GM23338 (cell line): Measurements from ENCODE around the gene ATP8A2. TPM values are rescaled to one million over a fixed set of nuclear protein-coding genes. Genes with fewer than 3 reads are reported as not detected.

Experiments used
- ATAC-seq: fragments of 200-7000 bp; cut with Tn5 transposase; 3 replicates; pipeline ENCODE4 v1.9.1; 2020
- DNase-seq: peaks from one replicate; pipeline ENCODE4 v3.0.0-alpha.2; 2015; ENCODE audit warnings: low spot score
- H2AFZ ChIP-seq: fragments of 200-600 bp; sonication (generic); 2 replicates; pipeline ENCODE4 v1.8.0; 2016; ENCODE audit warnings: antibody characterized with exemption, mild to moderate bottlenecking, moderate library complexity
- H3F3A ChIP-seq: fragments of 200-600 bp; sonication (generic); replicated peaks from 2 replicates; pipeline ENCODE4 v1.8.0; 2017; ENCODE audit warnings: antibody characterized with exemption, mixed run types, low read depth
- H3K27ac ChIP-seq: fragments of 200-600 bp; sonication (generic); 2 replicates; pipeline ENCODE4 v1.6.1; 2016; ENCODE audit warnings: low read depth
- H3K27me3 ChIP-seq: fragments of 200-600 bp; sonication (generic); 2 replicates; pipeline ENCODE4 v1.8.0; 2016; ENCODE audit warnings: mild to moderate bottlenecking, mixed run types, moderate library complexity; ENCODE audit not compliant: insufficient read depth
- H3K36me3 ChIP-seq: fragments of 200-600 bp; sonication (generic); 2 replicates; pipeline ENCODE4 v1.8.0; 2016; ENCODE audit warnings: mild to moderate bottlenecking; ENCODE audit not compliant: insufficient read depth
- H3K4me1 ChIP-seq: fragments of 200-600 bp; sonication (generic); 2 replicates; pipeline ENCODE4 v1.8.0; 2016; ENCODE audit warnings: mild to moderate bottlenecking, moderate library complexity; ENCODE audit not compliant: insufficient read depth
- H3K4me2 ChIP-seq: fragments of 200-600 bp; sonication (generic); 2 replicates; pipeline ENCODE4 v1.7.1; 2017; ENCODE audit warnings: mixed run types
- H3K4me3 ChIP-seq: fragments of 200-600 bp; sonication (generic); 2 replicates; pipeline ENCODE4 v1.6.1; 2016; ENCODE audit warnings: mixed run types
- H3K79me2 ChIP-seq: fragments of 200-600 bp; sonication (generic); replicated peaks from 2 replicates; pipeline ENCODE4 v1.8.0; 2017; ENCODE audit warnings: mild to moderate bottlenecking; ENCODE audit not compliant: insufficient read depth
- H3K9me2 ChIP-seq: fragments of 200-600 bp; sonication (generic); 2 replicates; pipeline ENCODE4 v1.8.0; 2017; ENCODE audit not compliant: insufficient read depth
- H4K20me1 ChIP-seq: fragments of 200-600 bp; sonication (generic); replicated peaks from 2 replicates; pipeline ENCODE4 v1.8.0; 2017; ENCODE audit warnings: mild to moderate bottlenecking; ENCODE audit not compliant: insufficient read depth
- H3K27ac Mint-ChIP-seq: 2 replicates; pipeline ENCODE4 v1.8.0; 2020; ENCODE audit warnings: inconsistent platforms, mild to moderate bottlenecking, moderate library complexity, mixed read lengths
- H3K27me3 Mint-ChIP-seq: 3 replicates; pipeline ENCODE4 v1.8.0; 2022; ENCODE audit warnings: low read depth, mild to moderate bottlenecking, moderate library complexity, mixed read lengths, inconsistent platforms; ENCODE audit not compliant: insufficient read depth, poor library complexity
- H3K36me3 Mint-ChIP-seq: 3 replicates; pipeline ENCODE4 v1.8.0; 2021; ENCODE audit warnings: low read depth, mild to moderate bottlenecking, inconsistent platforms, moderate library complexity, mixed read lengths
- H3K4me1 Mint-ChIP-seq: 3 replicates; pipeline ENCODE4 v1.8.0; 2020; ENCODE audit warnings: mild to moderate bottlenecking, inconsistent platforms, mixed read lengths
- H3K4me3 Mint-ChIP-seq: 3 replicates; pipeline ENCODE4 v1.8.0; 2021; ENCODE audit warnings: moderate library complexity, mild to moderate bottlenecking, inconsistent platforms, mixed read lengths
- H3K9me3 Mint-ChIP-seq: 3 replicates; pipeline ENCODE4 v1.8.0; 2020; ENCODE audit warnings: moderate library complexity, mild to moderate bottlenecking, inconsistent platforms, mixed read lengths
- CREB1 ChIP-seq: fragments of 250-450 bp; sonication (Bioruptor Pico); IDR thresholded peaks from 2 replicates; pipeline ENCODE4 v1.5.0; 2020; ENCODE audit warnings: low read depth, mild to moderate bottlenecking, moderate library complexity
- EZH2 ChIP-seq: fragments of 200-600 bp; sonication (generic); IDR thresholded peaks from one replicate; pipeline ENCODE4 v1.8.0; 2017; ENCODE audit warnings: antibody characterized with exemption, mild to moderate bottlenecking, low read depth; ENCODE audit not compliant: unreplicated experiment
- NANOG ChIP-seq: IDR thresholded peaks from 2 replicates; pipeline ENCODE4 v1.6.1; 2016; ENCODE audit warnings: antibody characterized with exemption, borderline replicate concordance
- ZNF114 ChIP-seq: fragments of 250-450 bp; sonication (Bioruptor Pico); IDR thresholded peaks from 2 replicates; pipeline ENCODE4 v1.5.0; 2020; ENCODE audit warnings: mild to moderate bottlenecking, moderate library complexity
- ZNF331 ChIP-seq: fragments of 250-450 bp; sonication (Bioruptor Pico); IDR thresholded peaks from 2 replicates; pipeline ENCODE4 v1.5.0; 2020; ENCODE audit warnings: low read depth, mild to moderate bottlenecking, moderate library complexity
- ZNF462 ChIP-seq: fragments of 250-450 bp; sonication (Bioruptor Pico); IDR thresholded peaks from 2 replicates; pipeline ENCODE4 v1.5.0; 2020; ENCODE audit warnings: mild to moderate bottlenecking, moderate library complexity
- polyA plus RNA-seq: library from polyadenylated mRNA; unstranded; fragments of >200 nt; fragmentation: Nextera tagmentation; extraction: Ambion mirVana; gene quantifications from 2 replicates; pipeline ENCODE4 v1.2.1, GENCODE V29; 2016
- total RNA-seq: library from RNA; depleted of rRNA; stranded (reverse); fragments of >200 nt; shearing (Covaris generic); gene quantifications from 2 replicates; pipeline ENCODE4 v1.2.3, GENCODE V29; 2014
- TF ChIP-seq, protein P1 (sequence below), 2 experiments: fragments of 200-600 bp in 1 of 2; sonication (generic) in 1 of 2; conservative IDR thresholded peaks; 2 replicates each; pipeline versions ENCODE4 v1.5.1 to v1.6.1; 2016 to 2017; ENCODE audit warnings: antibody characterized with exemption in 2 of 2, low read depth in 2 of 2, mild to moderate bottlenecking in 2 of 2, moderate library complexity in 1 of 2
- TF ChIP-seq, protein P2 (sequence below): IDR thresholded peaks from one replicate; pipeline ENCODE4 v1.6.1; 2018; ENCODE audit warnings: antibody characterized with exemption; ENCODE audit not compliant: unreplicated experiment

The ATP8A2 gene
- total and polyA plus RNA-seq, 2 experiments from 2014 or later, result 5.7 to 8.8 TPM

- TF ChIP-seq ZNF114 (CRISPR knock-in tag), result no peak
- no peak for TF ChIP-seq ZNF331 (CRISPR knock-in tag)
- no peak for TF ChIP-seq CREB1 (CRISPR knock-in tag)
Observed at GRCh38 chr13:25679936-25680335, 308.2 kb downstream of the ATP8A2 start (continued).

DNA sequence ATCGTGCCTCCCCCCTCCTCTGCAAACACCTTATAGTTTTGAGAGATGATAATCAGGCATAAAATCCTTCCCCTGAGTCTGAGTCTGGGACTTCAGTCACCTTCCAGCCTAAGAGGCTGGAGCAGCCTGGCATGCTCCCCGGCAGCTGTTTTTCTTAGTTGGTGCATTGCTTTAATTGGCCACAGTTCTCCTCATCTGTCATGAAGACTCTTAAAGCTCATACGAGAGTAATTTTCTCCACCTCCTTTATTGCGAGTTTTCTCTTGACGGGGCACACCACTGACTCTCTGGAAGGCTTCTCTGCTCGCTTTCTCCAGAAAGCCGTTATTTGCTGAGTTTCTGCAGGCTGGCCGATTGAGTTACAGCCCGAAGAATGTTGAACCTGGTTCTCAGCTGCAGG lies 310.5 kb downstream of the ATP8A2 start:
- DNase-seq, result no peak
- H3K4me3 Mint-ChIP-seq, result no peak overlapping the region

DNA sequence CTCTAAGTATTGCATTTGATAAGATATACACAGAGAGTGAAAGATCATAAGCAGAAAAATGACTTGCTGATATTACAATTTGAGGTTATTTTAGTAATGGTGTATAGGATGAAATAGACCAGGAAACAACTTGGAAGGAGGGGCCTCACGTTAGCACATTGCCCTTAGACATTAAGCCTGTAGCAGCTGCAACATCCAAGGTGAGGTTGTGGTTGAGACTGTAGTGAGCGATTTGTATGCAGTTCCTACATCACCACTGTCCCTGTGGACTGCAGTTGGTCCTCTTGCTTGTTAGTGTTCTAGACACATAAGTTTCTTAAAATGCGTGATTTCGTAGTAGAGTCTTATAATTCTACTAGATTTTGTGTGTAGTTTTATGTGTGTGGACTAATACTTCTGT lies 311.3 kb downstream of the ATP8A2 start:
- Histone ChIP-seq H3K4me3 (no peak overlapping the region), H4K20me1 (no peaks in the 10 kb centered on the region), H3K4me2 (no peak overlapping the region), H3K27me3 (no peaks in the 10 kb centered on the region), H3F3A (no peaks in the 10 kb centered on the region), H3K27ac (no peak overlapping the region), H3K79me2 (no peaks in the 10 kb centered on the region), H3K9me2 (peaks cover 6% of the 10 kb centered on the region), H2AFZ (no peak overlapping the region), H3K4me1 (no peaks in the 10 kb centered on the region), H3K36me3 (no peaks in the 10 kb centered on the region)
- Mint-ChIP-seq H3K27me3 (peaks cover 1% of the 10 kb centered on the region), H3K27ac (no peak overlapping the region), H3K4me1 (0 out of 3 replicates have a peak, but pooled peaks cover 3% of the 10 kb centered on the region), H3K36me3 (no peaks in the 10 kb centered on the region), H3K9me3 (no peaks in the 10 kb centered on the region; the same call in 2 of the 3 replicates), H3K4me3 (no peak overlapping the region)
- ATAC-seq (no peak), DNase-seq (no peak)
- TF ChIP-seq ZNF462 (no peak), NANOG (no peak)
- TF ChIP-seq, protein P1, sequence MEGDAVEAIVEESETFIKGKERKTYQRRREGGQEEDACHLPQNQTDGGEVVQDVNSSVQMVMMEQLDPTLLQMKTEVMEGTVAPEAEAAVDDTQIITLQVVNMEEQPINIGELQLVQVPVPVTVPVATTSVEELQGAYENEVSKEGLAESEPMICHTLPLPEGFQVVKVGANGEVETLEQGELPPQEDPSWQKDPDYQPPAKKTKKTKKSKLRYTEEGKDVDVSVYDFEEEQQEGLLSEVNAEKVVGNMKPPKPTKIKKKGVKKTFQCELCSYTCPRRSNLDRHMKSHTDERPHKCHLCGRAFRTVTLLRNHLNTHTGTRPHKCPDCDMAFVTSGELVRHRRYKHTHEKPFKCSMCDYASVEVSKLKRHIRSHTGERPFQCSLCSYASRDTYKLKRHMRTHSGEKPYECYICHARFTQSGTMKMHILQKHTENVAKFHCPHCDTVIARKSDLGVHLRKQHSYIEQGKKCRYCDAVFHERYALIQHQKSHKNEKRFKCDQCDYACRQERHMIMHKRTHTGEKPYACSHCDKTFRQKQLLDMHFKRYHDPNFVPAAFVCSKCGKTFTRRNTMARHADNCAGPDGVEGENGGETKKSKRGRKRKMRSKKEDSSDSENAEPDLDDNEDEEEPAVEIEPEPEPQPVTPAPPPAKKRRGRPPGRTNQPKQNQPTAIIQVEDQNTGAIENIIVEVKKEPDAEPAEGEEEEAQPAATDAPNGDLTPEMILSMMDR (conservative IDR thresholded peaks at IDR 0.05; ENCODE audit: low read depth in 2 of 2), result no peak

More for the DNA sequence above, 310.5 kb downstream of the ATP8A2 start:
- Histone ChIP-seq H2AFZ (no peak overlapping the region), H3K4me3 (no peak overlapping the region), H4K20me1 (no peaks in the 10 kb centered on the region), H3K27ac (no peak overlapping the region), H3K27me3 (no peaks in the 10 kb centered on the region), H3K36me3 (no peaks in the 10 kb centered on the region), H3K4me1 (no peaks in the 10 kb centered on the region), H3F3A (no peaks in the 10 kb centered on the region), H3K4me2 (no peak overlapping the region), H3K9me2 (peaks cover 6% of the 10 kb centered on the region), H3K79me2 (no peaks in the 10 kb centered on the region)
- no peaks in the 10 kb centered on the region for H3K4me1 Mint-ChIP-seq
- H3K27ac Mint-ChIP-seq, result no peak overlapping the region
- H3K9me3 Mint-ChIP-seq, result no peaks in the 10 kb centered on the region; the same call in 2 of the 3 replicates
- no peak for ATAC-seq
- TF ChIP-seq CREB1 (CRISPR knock-in tag) (no peak), EZH2 (no peak)
- TF ChIP-seq, protein P2, sequence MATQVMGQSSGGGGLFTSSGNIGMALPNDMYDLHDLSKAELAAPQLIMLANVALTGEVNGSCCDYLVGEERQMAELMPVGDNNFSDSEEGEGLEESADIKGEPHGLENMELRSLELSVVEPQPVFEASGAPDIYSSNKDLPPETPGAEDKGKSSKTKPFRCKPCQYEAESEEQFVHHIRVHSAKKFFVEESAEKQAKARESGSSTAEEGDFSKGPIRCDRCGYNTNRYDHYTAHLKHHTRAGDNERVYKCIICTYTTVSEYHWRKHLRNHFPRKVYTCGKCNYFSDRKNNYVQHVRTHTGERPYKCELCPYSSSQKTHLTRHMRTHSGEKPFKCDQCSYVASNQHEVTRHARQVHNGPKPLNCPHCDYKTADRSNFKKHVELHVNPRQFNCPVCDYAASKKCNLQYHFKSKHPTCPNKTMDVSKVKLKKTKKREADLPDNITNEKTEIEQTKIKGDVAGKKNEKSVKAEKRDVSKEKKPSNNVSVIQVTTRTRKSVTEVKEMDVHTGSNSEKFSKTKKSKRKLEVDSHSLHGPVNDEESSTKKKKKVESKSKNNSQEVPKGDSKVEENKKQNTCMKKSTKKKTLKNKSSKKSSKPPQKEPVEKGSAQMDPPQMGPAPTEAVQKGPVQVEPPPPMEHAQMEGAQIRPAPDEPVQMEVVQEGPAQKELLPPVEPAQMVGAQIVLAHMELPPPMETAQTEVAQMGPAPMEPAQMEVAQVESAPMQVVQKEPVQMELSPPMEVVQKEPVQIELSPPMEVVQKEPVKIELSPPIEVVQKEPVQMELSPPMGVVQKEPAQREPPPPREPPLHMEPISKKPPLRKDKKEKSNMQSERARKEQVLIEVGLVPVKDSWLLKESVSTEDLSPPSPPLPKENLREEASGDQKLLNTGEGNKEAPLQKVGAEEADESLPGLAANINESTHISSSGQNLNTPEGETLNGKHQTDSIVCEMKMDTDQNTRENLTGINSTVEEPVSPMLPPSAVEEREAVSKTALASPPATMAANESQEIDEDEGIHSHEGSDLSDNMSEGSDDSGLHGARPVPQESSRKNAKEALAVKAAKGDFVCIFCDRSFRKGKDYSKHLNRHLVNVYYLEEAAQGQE, result no peak
- H3K36me3 Mint-ChIP-seq, result no peaks in the 10 kb centered on the region
- peaks cover 1% of the 10 kb centered on the region for H3K27me3 Mint-ChIP-seq
